Measurements from ENCODE around the gene SEC14L1.

The SEC14L1 gene

GRCh38 chr17:77197115-77197514 is 56.3 kb downstream of the SEC14L1 start:
- DNase-seq, result no peak

GRCh38 chr17:77200711-77201110 is 59.9 kb downstream of the SEC14L1 start:
- DNase-seq, result no peak

GRCh38 chr17:77203436-77203835 is 62.7 kb downstream of the SEC14L1 start:
- DNase-seq, result no peak

- DNase-seq, result no peak
Measured at GRCh38 chr17:77203846-77204245, 63.1 kb downstream of the SEC14L1 start.

- no peak for DNase-seq
Measured at GRCh38 chr17:77204536-77204935, 63.8 kb downstream of the SEC14L1 start.

- DNase-seq, result no peak
Measured at GRCh38 chr17:77205396-77206125, 64.8 kb downstream of the SEC14L1 start.

- DNase-seq, result no peak
Measured at GRCh38 chr17:77206158-77206956, 65.6 kb downstream of the SEC14L1 start.

GRCh38 chr17:77207689-77208216 is 67.0 kb downstream of the SEC14L1 start:
- DNase-seq, result no peak

- no peak for DNase-seq
Measured at GRCh38 chr17:77208217-77208808, 67.5 kb downstream of the SEC14L1 start.

GRCh38 chr17:77208856-77209255 is 68.1 kb downstream of the SEC14L1 start:
- DNase-seq, result no peak

- no peak for DNase-seq
Measured at GRCh38 chr17:77209330-77209748, 68.6 kb downstream of the SEC14L1 start.

GRCh38 chr17:77210331-77210730 is 69.6 kb downstream of the SEC14L1 start:
- DNase-seq, result no peak

- no peak for DNase-seq
Measured at GRCh38 chr17:77210946-77211541, 70.3 kb downstream of the SEC14L1 start.

GRCh38 chr17:77211681-77212080 is 70.9 kb downstream of the SEC14L1 start:
- DNase-seq, result no peak

GRCh38 chr17:77212081-77212832 is 71.5 kb downstream of the SEC14L1 start:
- DNase-seq, result no peak

- no peak for DNase-seq
Measured at GRCh38 chr17:77212833-77213777, 72.3 kb downstream of the SEC14L1 start.

- DNase-seq, result no peak
Measured at GRCh38 chr17:77213778-77214132, 73.0 kb downstream of the SEC14L1 start.

- no peak for DNase-seq
Measured at GRCh38 chr17:77214328-77214727, 73.6 kb downstream of the SEC14L1 start.

GRCh38 chr17:77214743-77215142 is 74.0 kb downstream of the SEC14L1 start:
- no peak for DNase-seq

- DNase-seq, result no peak
Measured at GRCh38 chr17:77215281-77215680, 74.5 kb downstream of the SEC14L1 start.

GRCh38 chr17:77216486-77216885 is 75.7 kb downstream of the SEC14L1 start:
- no peak for DNase-seq

All from activated CD4-positive, CD25-positive, alpha-beta regulatory T cell (primary cell).